Left lung (tissue), 10 donors: ENCODE results near the gene SCRT2. TPM values are rescaled to one million over a fixed set of nuclear protein-coding genes. Genes with fewer than 3 reads are reported as not detected.

Source experiments
- ATAC-seq: fragments of 200-7000 bp; cut with Tn5 transposase; one replicate; pipeline ENCODE4 v1.9.1; 2020; ENCODE audit warnings: moderate library complexity
- DNase-seq, 4 donors: peaks; one replicate each; pipeline ENCODE4 v3.0.0-alpha.2; 2013 to 2020
- H3K27ac ChIP-seq, 2 donors: fragments of 200-600 bp; sonication (generic) in 1 of 2; one replicate each; pipeline versions ENCODE4 v1.5.0 to v1.8.0; 2020 to 2021
- H3K27me3 ChIP-seq, 2 donors: fragments of 200-600 bp; sonication (generic) in 1 of 2; one replicate each; pipeline versions ENCODE4 v1.5.0 to v1.8.0; 2020 to 2021
- H3K36me3 ChIP-seq, 2 donors: fragments of 200-600 bp; sonication (generic) in 1 of 2; one replicate each; pipeline versions ENCODE4 v1.5.0 to v1.8.0; 2020 to 2021
- H3K4me1 ChIP-seq, 2 donors: fragments of 200-600 bp; one replicate each; pipeline ENCODE4 v1.8.0; 2021
- H3K4me3 ChIP-seq, 2 donors: fragments of 200-600 bp; sonication (generic) in 1 of 2; one replicate each; pipeline versions ENCODE4 v1.5.0 to v1.8.0; 2020 to 2021; ENCODE audit warnings: mild to moderate bottlenecking in 1 of 2
- H3K9me3 ChIP-seq, 2 donors: fragments of 200-600 bp; sonication (generic) in 1 of 2; one replicate each; pipeline versions ENCODE4 v1.5.0 to v1.8.0; 2020 to 2021
- CTCF ChIP-seq, 2 donors: fragments of 200-600 bp; sonication (generic) in 1 of 2; IDR thresholded peaks; one replicate each; pipeline versions ENCODE4 v1.5.0 to v1.8.0; 2021; ENCODE audit warnings: antibody characterized with exemption in 2 of 2
- intact Hi-C, 2 donors: fragments of 100-400 bp; cut with DNase I; formaldehyde crosslinking; loops; one replicate each; pipeline versions ENCODE4 v1.11.2 to v1.14.2; 2022
- polyA plus RNA-seq, 6 donors: library from polyadenylated mRNA; unstranded; fragments of 120-200 nt; gene quantifications; one replicate each; pipeline ENCODE4 v1.2.1, GENCODE V29; 2013; ENCODE audit not compliant: insufficient read length in 6 of 6
- total RNA-seq, 2 donors: library from RNA; stranded (reverse); fragmentation: NEBNext Ultra II Directional; extraction: Animal tissue kit (Norgen Biotek cat#: 25700); gene quantifications; one replicate each; pipeline ENCODE4 v1.2.1, GENCODE V29; 2021
- donor health status: DM: no; HTN: yes; CAD: no.
- donor health status: DM: no; HTN: no; CAD: no.

Gene SCRT2
- total and polyA plus RNA-seq, 8 donors = not detected

- intact Hi-C loops = no loop called here
- no peak for DNase-seq
- Histone ChIP-seq H3K36me3 (no peaks in the 10 kb centered on the region), H3K27me3 (peaks cover 0 to 64% of the 10 kb centered on the region in 2 donors), H3K4me1 (no peaks in the 10 kb centered on the region), H3K9me3 (no peaks in the 10 kb centered on the region), H3K4me3 (no peak overlapping the region), H3K27ac (no peak overlapping the region)
- ATAC-seq = no peak
- TF ChIP-seq CTCF (IDR thresholded peaks at IDR 0.05) = no peak
Observed at GRCh38 chr20:688809-689212, 13.2 kb upstream of the SCRT2 start.

DNA sequence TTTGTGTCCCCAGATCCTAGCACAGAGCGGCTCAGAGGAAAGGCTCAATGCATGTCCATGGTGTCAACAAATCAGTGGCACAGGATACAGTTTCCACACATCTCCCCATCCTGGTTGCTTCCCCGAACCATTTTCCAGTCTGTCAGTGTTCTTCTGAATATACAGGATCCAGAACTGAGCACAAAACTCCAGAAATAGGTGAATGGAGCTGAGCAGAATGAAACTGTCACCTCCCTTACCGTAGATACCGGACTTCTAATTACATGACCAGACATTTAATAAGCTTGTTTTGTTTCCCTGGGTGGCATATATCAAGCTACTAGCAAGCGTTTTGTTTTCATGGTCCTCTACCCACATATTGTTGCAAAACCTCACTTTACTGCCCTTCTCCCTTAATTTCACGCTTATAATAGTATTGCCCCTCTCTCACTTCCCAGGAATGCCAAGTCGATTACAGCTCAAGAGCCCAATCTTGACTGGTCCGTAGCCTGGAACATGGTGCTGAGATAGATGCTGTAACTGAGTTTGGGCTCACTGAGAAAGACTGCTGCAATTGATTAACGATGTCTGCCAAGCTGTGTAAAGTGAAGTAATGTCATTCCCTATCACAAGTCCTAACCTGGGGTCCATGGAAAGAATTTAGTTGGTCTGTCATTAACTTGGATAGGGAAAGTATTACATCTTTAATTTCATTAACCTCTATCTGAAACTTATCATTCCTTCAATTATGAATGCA is 12.0 kb upstream of the SCRT2 start:
- no peak for DNase-seq
- no peak for TF ChIP-seq CTCF (IDR thresholded peaks at IDR 0.05)
- Histone ChIP-seq H3K4me1 (no peaks in the 10 kb centered on the region), H3K36me3 (no peaks in the 10 kb centered on the region), H3K27ac (no peak overlapping the region), H3K27me3 (peaks cover 0 to 76% of the 10 kb centered on the region in 2 donors), H3K9me3 (no peaks in the 10 kb centered on the region), H3K4me3 (no peak overlapping the region)
- no peak for ATAC-seq
- intact Hi-C loops = no loop called here

DNA sequence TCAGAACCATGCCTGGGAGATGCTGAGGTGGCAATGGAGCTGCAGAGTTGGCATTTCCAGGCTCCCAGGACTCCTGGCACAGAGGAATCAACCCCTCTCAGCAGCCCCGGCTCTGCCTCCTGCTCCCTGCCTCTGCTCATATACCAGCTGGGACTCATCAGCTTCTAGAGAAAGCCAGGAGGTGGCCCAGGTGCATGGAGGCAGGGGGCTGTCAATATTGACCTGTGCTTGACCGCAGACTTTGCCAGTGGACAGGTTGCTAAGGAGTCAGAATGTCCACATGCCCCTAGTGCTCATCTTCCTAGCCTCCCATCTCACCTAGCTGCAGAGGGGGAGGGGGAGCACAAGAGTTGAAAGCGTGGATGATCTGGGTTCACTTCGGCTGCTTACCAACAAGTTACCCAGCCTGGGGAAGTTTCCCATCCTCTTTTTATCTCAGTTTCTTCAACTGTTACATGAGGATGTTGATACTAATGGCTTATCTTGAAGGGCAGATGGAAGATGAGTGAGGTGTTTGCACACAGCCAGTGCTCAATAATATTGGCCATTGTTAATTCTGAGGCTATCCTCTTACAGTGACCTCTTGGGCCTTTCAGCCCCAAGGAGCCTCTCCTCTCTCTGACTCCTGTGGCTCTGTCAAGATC is 9.2 kb upstream of the SCRT2 start:
- Histone ChIP-seq H3K4me3 (no peak overlapping the region), H3K27me3 (peaks cover 0 to 98% of the 10 kb centered on the region in 2 donors), H3K4me1 (no peaks in the 10 kb centered on the region), H3K27ac (no peak overlapping the region), H3K36me3 (no peaks in the 10 kb centered on the region), H3K9me3 (no peaks in the 10 kb centered on the region)
- intact Hi-C loops = no loop called here
- no peak for TF ChIP-seq CTCF (IDR thresholded peaks at IDR 0.05)
- ATAC-seq (no peak), DNase-seq (no peak)

DNA sequence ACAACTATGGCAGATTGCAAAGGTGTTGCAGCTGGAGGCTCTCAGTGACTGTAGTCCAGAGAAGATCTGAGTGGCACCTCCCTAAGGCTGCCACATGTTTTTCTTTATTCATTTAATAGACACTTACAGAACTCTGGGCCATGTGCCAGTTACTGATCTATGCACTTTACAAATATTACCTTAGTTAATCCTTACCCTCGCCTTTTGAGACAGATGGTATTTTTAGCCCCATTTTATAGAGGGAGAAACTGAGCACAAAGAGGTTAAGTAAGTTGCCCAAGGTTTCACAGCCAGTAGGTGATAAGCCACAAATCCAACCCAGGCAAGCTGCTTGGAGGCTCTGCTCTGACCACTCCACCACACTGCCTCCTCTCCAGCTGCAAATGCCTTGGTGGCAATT is 6.5 kb upstream of the SCRT2 start:
- Histone ChIP-seq H3K4me3 (no peak overlapping the region), H3K9me3 (no peaks in the 10 kb centered on the region), H3K27ac (no peak overlapping the region), H3K27me3 (peaks cover 5 to 99% of the 10 kb centered on the region in 2 donors), H3K4me1 (no peaks in the 10 kb centered on the region), H3K36me3 (no peaks in the 10 kb centered on the region)
- intact Hi-C loops = no loop called here
- ATAC-seq = no peak
- no peak for TF ChIP-seq CTCF (IDR thresholded peaks at IDR 0.05)
- DNase-seq = no peak

GRCh38 chr20:680638-681187 is 5.1 kb upstream of the SCRT2 start:
- Histone ChIP-seq H3K27me3 (peaks cover 16 to 100% of the 10 kb centered on the region in 2 donors), H3K36me3 (no peaks in the 10 kb centered on the region)
- intact Hi-C loops = no loop called here

More at GRCh38 chr20:680638-681187, 5.1 kb upstream of the SCRT2 start:
- Histone ChIP-seq H3K27ac (no peak overlapping the region), H3K9me3 (no peaks in the 10 kb centered on the region), H3K4me3 (no peak overlapping the region), H3K4me1 (peaks cover 3 to 13% of the 10 kb centered on the region in 2 donors)
- no peak for ATAC-seq
- TF ChIP-seq CTCF (IDR thresholded peaks at IDR 0.05) = no peak
- no peak for DNase-seq
